Effector memory CD8-positive, alpha-beta T cell (primary cell): ENCODE measurements around the gene MTMR4.
"Not testable (repeated sequence)": the region's sequence is repeated elsewhere in the genome, so short reads cannot be mapped to it uniquely, and the experiment has no call there.

Source experiments
- ATAC-seq: fragments of 150-1000 bp; cut with Tn5 transposase; replicated peaks from 2 replicates; pipeline ENCODE4 v1.10.0; 2021; ENCODE audit warnings: mild to moderate bottlenecking, moderate library complexity
- DNase-seq, 3 experiments: peaks; one replicate each; pipeline ENCODE4 v3.0.0; 2021
- H3K27ac Mint-ChIP-seq, 2 donors: one replicate each; pipeline ENCODE4 v1.8.0; 2022; ENCODE audit warnings: mild to moderate bottlenecking in 2 of 2, mixed read lengths in 2 of 2, moderate library complexity in 2 of 2
- H3K27me3 Mint-ChIP-seq, 2 donors: one replicate each; pipeline ENCODE4 v1.8.0; 2022; ENCODE audit warnings: mixed read lengths in 2 of 2
- H3K36me3 Mint-ChIP-seq: one replicate; pipeline ENCODE4 v1.8.0; 2022; ENCODE audit warnings: mild to moderate bottlenecking, moderate library complexity, mixed read lengths; ENCODE audit not compliant: insufficient read depth
- H3K4me1 Mint-ChIP-seq, 2 donors: one replicate each; pipeline ENCODE4 v1.8.0; 2022; ENCODE audit warnings: low read depth in 2 of 2, mixed read lengths in 2 of 2
- H3K4me3 Mint-ChIP-seq, 2 donors: one replicate each; pipeline ENCODE4 v1.8.0; 2022; ENCODE audit warnings: mild to moderate bottlenecking in 2 of 2, mixed read lengths in 2 of 2, moderate library complexity in 2 of 2
- H3K9me3 Mint-ChIP-seq, 2 donors: one replicate each; pipeline ENCODE4 v1.8.0; 2022; ENCODE audit warnings: mixed read lengths in 2 of 2
- total RNA-seq, 9 experiments: gene quantifications; one replicate each; lab custom pipeline; 2026; lab: John Stamatoyannopoulos, UW

The MTMR4 gene
- 81.3 to 180 (median 131) reads per million in 9 experiments for total RNA-seq

GRCh38 chr17:58513965-58514769 is at the start of gene MTMR4:
Gene MTMR4 (minus strand): TSS chr17:58514638. CDS start chr17:58514407, 231 bp downstream.
- Mint-ChIP-seq H3K27ac (peak within 1 kb of the TSS; percentile 86 to 96), H3K4me1 (peaks cover 47 to 51% of the 10 kb centered on the region in 2 donors), H3K36me3 (peaks cover 33% of the 10 kb centered on the region), H3K9me3 (no peaks in the 10 kb centered on the region), H3K27me3 (no peaks in the 10 kb centered on the region), H3K4me3 (peak within 1 kb of the TSS; percentile 85 to 92)
- DNase-seq (peak; percentile 46 to 67 (median 65)), ATAC-seq (peak; percentile 7)

GRCh38 chr17:58560511-58560910 is 46.1 kb upstream of the MTMR4 start:
- Mint-ChIP-seq H3K4me1 (no peaks in the 10 kb centered on the region), H3K27ac (no peak overlapping the region), H3K27me3 (no peaks in the 10 kb centered on the region), H3K9me3 (no peaks in the 10 kb centered on the region), H3K36me3 (no peaks in the 10 kb centered on the region), H3K4me3 (no peak overlapping the region)
- no peak for DNase-seq
- ATAC-seq: no peak

DNA sequence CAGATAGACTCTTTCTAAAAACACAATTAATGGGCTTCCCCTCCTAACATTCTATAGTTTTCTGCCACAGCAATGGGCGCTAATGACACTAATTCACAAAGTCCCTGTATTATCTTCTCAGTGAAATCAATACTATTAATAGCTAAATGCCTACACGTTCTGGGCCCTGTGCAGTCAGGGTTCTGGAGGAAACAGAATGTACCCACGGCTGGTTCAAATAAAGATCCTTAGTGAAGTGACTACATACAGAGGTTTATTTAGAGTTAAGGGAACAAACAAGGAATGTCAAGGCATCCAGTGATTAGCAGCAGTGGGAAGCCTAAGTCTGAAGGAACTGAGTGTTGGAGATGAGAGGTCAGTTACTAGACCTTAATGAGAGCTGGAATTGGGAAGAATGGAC is 43.5 kb upstream of the MTMR4 start:
- H3K4me1 Mint-ChIP-seq: no peaks in the 10 kb centered on the region
- H3K27me3 Mint-ChIP-seq: no peaks in the 10 kb centered on the region
- DNase-seq: no peak
- ATAC-seq: no peak
- H3K9me3 Mint-ChIP-seq: no peaks in the 10 kb centered on the region
- H3K4me3 Mint-ChIP-seq: no peak overlapping the region
- no peak overlapping the region for H3K27ac Mint-ChIP-seq
- no peaks in the 10 kb centered on the region for H3K36me3 Mint-ChIP-seq

- Mint-ChIP-seq H3K4me1 (no peaks in the 10 kb centered on the region), H3K27me3 (no peaks in the 10 kb centered on the region), H3K27ac (no peak overlapping the region), H3K9me3 (no peaks in the 10 kb centered on the region), H3K4me3 (no peak overlapping the region), H3K36me3 (no peaks in the 10 kb centered on the region)
- DNase-seq: no peak
- ATAC-seq: no peak
Measured at GRCh38 chr17:58556833-58557250, 42.4 kb upstream of the MTMR4 start.

GRCh38 chr17:58555109-58555508 is 40.7 kb upstream of the MTMR4 start:
- not testable (repeated sequence) for H3K27me3 Mint-ChIP-seq, H3K4me3 Mint-ChIP-seq, H3K9me3 Mint-ChIP-seq, DNase-seq, ATAC-seq, H3K36me3 Mint-ChIP-seq, H3K4me1 Mint-ChIP-seq, H3K27ac Mint-ChIP-seq

- DNase-seq (no peak), ATAC-seq (no peak)
- Mint-ChIP-seq H3K4me3 (no peak overlapping the region), H3K9me3 (no peaks in the 10 kb centered on the region), H3K36me3 (no peaks in the 10 kb centered on the region), H3K4me1 (peaks cover 0 to 1% of the 10 kb centered on the region in 2 donors), H3K27ac (no peak overlapping the region), H3K27me3 (peaks cover 5 to 37% of the 10 kb centered on the region in 2 donors)
Measured at GRCh38 chr17:58541249-58541648, 26.8 kb upstream of the MTMR4 start.

- ATAC-seq (no peak), DNase-seq (no peak)
- H3K4me1 Mint-ChIP-seq: peaks cover 0 to 1% of the 10 kb centered on the region in 2 donors
- H3K36me3 Mint-ChIP-seq: no peaks in the 10 kb centered on the region
- H3K27me3 Mint-ChIP-seq: peaks cover 5 to 53% of the 10 kb centered on the region in 2 donors
- no peak overlapping the region for H3K4me3 Mint-ChIP-seq
- no peak overlapping the region for H3K27ac Mint-ChIP-seq
- H3K9me3 Mint-ChIP-seq: no peaks in the 10 kb centered on the region
Measured at GRCh38 chr17:58539698-58540097, 25.3 kb upstream of the MTMR4 start.

- no peak for ATAC-seq
Measured at GRCh38 chr17:58538811-58539409, 24.5 kb upstream of the MTMR4 start.

DNA sequence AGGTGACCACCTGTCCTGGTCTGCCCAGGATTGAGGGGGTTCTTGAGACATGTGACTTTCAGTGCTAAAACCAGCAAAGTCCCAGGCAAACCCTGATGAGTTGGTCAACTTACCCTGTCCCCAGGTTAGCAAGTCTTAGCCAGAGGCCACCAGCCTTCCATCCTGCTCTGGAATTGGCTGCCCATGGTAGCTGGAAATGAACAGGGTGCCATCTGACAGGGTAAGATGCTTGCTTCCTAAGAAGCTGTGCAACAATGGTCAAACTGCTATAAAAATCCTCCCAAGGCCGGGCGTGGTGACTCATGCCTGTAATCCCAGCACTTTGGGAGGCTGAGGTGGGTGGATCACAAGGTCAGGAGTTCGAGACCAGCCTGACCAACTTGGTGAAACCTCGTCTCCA is 22.8 kb upstream of the MTMR4 start:
- H3K4me1 Mint-ChIP-seq: peaks cover 0 to 6% of the 10 kb centered on the region in 2 donors
- H3K4me3 Mint-ChIP-seq: no peak overlapping the region
- no peaks in the 10 kb centered on the region for H3K36me3 Mint-ChIP-seq
- no peak overlapping the region for H3K27ac Mint-ChIP-seq
- no peaks in the 10 kb centered on the region for H3K9me3 Mint-ChIP-seq
- H3K27me3 Mint-ChIP-seq: peaks cover 14 to 57% of the 10 kb centered on the region in 2 donors
- DNase-seq (no peak), ATAC-seq (no peak)

More at GRCh38 chr17:58538811-58539409, 24.5 kb upstream of the MTMR4 start:
- DNase-seq: no peak
- Mint-ChIP-seq H3K27me3 (peaks cover 5 to 56% of the 10 kb centered on the region in 2 donors), H3K9me3 (no peaks in the 10 kb centered on the region), H3K4me3 (no peak overlapping the region), H3K27ac (no peak overlapping the region), H3K4me1 (peaks cover 0 to 1% of the 10 kb centered on the region in 2 donors), H3K36me3 (no peaks in the 10 kb centered on the region)

- peaks cover 0 to 8% of the 10 kb centered on the region in 2 donors for H3K4me1 Mint-ChIP-seq
- no peaks in the 10 kb centered on the region for H3K9me3 Mint-ChIP-seq
- peaks cover 14 to 59% of the 10 kb centered on the region in 2 donors for H3K27me3 Mint-ChIP-seq
- DNase-seq: no peak
- H3K36me3 Mint-ChIP-seq: no peaks in the 10 kb centered on the region
- H3K4me3 Mint-ChIP-seq: no peak overlapping the region
- H3K27ac Mint-ChIP-seq: no peak overlapping the region
- ATAC-seq: no peak
Measured at GRCh38 chr17:58536542-58536941, 22.1 kb upstream of the MTMR4 start.

- no peak overlapping the region for H3K4me3 Mint-ChIP-seq
- H3K4me1 Mint-ChIP-seq: peaks cover 0 to 8% of the 10 kb centered on the region in 2 donors
- no peak overlapping the region for H3K27ac Mint-ChIP-seq
- no peaks in the 10 kb centered on the region for H3K9me3 Mint-ChIP-seq
- DNase-seq (no peak), ATAC-seq (no peak)
- H3K36me3 Mint-ChIP-seq: no peaks in the 10 kb centered on the region
- H3K27me3 Mint-ChIP-seq: peaks cover 14 to 59% of the 10 kb centered on the region in 2 donors
Measured at GRCh38 chr17:58535431-58535830, 21.0 kb upstream of the MTMR4 start.

DNA sequence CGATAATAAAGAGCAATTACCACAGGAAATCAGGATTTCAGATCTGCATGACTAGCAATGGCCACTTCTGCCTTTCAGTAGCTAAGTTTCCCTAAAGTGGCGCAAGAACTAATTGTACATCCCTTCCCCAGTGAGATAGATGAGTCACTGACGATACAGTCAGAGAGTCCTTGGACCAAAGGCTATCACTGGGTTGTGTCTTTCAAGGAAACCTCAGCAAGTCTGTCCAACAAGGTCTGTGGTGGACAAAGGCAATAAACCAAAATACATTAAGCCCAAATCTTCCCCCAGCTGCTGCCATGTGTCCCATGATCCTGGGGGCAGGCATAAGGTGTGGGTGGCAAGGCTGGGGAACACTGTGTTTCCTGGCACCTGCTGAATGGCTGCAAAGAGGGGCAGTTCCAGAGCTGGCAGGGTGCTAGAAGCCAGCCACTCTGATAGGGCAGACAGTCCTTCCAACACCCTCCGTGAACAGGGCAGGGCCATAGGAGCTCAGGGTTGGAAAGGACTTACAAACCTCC is 20.5 kb upstream of the MTMR4 start:
- Mint-ChIP-seq H3K9me3 (no peaks in the 10 kb centered on the region), H3K27ac (no peak overlapping the region), H3K4me3 (no peak overlapping the region), H3K36me3 (no peaks in the 10 kb centered on the region), H3K4me1 (peaks cover 0 to 8% of the 10 kb centered on the region in 2 donors), H3K27me3 (peaks cover 14 to 59% of the 10 kb centered on the region in 2 donors)
- DNase-seq: no peak
- ATAC-seq: no peak

DNA sequence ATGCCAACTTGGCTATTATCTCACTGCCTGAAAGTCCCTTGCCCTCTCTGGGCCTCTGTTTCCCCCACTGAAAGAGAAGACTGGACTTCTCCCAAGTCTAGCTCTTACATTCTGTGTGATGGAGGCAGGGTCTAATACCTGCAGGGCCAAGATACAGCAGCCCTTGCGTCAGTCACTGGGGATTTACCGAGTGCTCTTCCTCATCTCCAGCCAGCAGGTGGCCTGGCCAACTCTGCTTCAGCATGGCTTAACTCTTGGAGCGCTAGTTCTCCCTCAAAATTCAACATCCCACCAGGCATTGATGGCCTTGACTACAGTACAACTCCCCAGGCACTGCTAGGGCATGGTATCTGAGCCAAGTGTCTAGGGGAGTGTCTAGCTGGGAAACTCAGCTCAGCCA is 19.9 kb upstream of the MTMR4 start:
- Mint-ChIP-seq H3K36me3 (no peaks in the 10 kb centered on the region), H3K27ac (no peak overlapping the region), H3K4me3 (no peak overlapping the region), H3K27me3 (peaks cover 14 to 59% of the 10 kb centered on the region in 2 donors), H3K9me3 (no peaks in the 10 kb centered on the region), H3K4me1 (peaks cover 0 to 10% of the 10 kb centered on the region in 2 donors)
- ATAC-seq (no peak), DNase-seq (no peak)
